ENCODE measurements around the gene PRR15.
"Not testable (repeated sequence)": the region's sequence is repeated elsewhere in the genome, so short reads cannot be mapped to it uniquely, and the experiment has no call there.

The PRR15 gene, protein sequence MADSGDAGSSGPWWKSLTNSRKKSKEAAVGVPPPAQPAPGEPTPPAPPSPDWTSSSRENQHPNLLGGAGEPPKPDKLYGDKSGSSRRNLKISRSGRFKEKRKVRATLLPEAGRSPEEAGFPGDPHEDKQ

DNA sequence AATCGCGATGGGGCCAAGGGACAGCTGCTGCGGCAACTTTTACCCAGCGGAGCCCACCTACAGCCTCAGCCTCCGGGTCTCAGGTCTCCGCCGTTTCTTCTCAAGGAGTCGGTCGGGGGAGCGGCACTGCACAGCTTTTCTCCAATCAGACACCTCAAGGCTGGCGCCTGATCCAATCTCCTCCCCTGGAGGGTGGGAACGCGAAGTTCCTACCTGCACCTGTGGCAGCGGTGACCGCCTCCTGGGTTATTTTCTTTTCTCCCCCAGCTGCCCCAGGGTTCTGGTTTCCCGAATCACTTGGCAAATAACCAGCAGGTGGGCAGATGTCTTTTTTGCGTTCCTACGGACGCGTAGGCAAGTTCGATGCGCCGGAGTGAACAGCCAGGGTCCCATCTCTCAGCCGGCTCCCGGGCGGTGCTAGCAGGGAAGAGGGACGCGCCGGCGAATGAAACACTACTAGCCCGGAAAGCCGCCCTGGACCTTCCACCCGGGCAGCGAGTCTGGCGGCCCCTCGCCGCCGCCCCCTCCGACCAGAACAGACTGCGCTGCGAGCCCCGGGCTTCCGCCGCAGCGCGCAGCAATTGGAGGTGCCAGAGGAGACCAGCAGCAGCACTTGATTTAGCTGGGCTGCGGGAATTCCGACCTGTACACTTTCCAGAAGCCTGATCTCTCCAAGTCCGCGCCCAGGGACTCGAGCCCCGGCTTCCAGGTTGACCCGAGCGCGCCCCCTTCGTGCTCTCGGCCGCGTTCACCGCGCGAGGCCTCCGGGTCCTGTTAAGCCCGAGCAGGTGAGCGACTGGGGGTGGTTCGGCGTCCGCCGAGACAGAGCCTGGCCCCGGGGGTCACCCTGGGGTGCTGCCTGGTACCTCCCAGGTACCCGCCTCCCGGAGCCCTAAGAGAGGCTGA, at the start of gene PRR15:
PRR15 (plus strand) TSS at position 246 of the 906 bp plus-strand sequence. CDS start 2,495 bp downstream, outside the sequence.
- TF ChIP-seq, protein P1, sequence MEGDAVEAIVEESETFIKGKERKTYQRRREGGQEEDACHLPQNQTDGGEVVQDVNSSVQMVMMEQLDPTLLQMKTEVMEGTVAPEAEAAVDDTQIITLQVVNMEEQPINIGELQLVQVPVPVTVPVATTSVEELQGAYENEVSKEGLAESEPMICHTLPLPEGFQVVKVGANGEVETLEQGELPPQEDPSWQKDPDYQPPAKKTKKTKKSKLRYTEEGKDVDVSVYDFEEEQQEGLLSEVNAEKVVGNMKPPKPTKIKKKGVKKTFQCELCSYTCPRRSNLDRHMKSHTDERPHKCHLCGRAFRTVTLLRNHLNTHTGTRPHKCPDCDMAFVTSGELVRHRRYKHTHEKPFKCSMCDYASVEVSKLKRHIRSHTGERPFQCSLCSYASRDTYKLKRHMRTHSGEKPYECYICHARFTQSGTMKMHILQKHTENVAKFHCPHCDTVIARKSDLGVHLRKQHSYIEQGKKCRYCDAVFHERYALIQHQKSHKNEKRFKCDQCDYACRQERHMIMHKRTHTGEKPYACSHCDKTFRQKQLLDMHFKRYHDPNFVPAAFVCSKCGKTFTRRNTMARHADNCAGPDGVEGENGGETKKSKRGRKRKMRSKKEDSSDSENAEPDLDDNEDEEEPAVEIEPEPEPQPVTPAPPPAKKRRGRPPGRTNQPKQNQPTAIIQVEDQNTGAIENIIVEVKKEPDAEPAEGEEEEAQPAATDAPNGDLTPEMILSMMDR (IDR thresholded peaks at IDR 0.05; ENCODE audit: low read length, missing control alignments) = no peak
- peak; percentile 52 for DNase-seq (ENCODE audit: low read depth)
- H3K4me3 ChIP-seq (replicated peaks; ENCODE audit: low read depth, low read length) = peak within 1 kb of the TSS; percentile 57

DNA sequence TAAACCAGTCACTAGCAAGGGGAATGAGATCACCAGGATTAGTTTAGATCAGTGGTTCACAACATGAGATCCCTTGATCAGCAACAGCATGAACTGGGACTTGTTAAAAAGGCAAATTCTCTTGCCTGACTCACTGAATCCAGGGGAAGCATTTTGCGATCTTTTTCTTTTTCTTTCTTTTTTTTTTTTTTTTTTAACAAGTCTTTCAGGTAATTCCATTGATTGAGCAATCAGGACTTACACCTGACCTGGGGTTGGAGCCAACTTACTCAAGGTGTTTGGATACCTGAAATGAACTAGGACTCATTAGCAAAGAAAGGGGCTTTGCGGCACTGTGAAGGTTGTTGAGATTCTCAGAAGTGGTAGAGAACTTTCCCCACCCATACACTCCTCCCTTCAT, 47.1 kb upstream of the PRR15 start:
- TF ChIP-seq, protein P1 (IDR thresholded peaks at IDR 0.05; ENCODE audit: low read length, missing control alignments) = no peak
- DNase-seq (ENCODE audit: low read depth) = no peak
- no peak overlapping the region for H3K4me3 ChIP-seq (replicated peaks; ENCODE audit: low read depth, low read length)

DNA sequence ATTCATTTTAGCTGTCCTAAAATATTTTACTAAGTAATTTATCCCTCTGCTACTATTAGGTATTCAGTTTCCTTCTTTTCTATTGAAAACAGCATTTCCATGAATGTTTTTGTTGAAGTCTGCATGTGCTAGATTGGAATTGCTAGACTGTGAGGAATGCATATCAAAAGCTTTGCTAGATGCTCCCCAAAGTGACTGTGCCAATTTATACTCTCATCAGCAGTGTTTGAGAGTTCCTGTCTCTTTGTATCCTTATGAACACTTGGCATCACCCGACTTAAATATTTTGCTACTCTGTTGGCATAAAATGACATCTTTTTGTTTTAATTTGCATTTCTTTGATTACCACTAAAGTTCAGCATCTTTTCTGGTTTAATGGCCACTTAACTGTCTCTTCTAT, 45.0 kb upstream of the PRR15 start:
- no peak overlapping the region for H3K4me3 ChIP-seq (replicated peaks; ENCODE audit: low read depth, low read length)
- no peak for DNase-seq (ENCODE audit: low read depth)
- TF ChIP-seq, protein P1 (IDR thresholded peaks at IDR 0.05; ENCODE audit: low read length, missing control alignments) = no peak

DNA sequence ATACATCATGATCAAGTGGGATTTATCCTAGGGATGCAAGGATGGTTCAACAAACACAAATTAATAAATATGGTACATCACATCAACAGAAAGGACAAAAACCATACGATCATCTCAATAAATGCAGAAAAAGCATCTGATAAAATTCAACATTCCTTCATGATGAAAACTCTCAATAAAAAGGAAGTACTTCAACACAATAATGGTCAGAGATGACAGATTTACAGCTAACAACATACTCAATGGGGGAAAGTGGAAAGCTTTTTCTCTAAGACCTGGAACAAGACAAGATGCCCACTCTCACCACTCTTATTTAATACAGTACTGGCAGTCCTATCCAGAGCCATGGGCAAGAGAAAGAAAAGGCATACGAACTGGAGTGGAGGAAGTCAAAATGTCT, 39.9 kb upstream of the PRR15 start:
- no peak for DNase-seq (ENCODE audit: low read depth)
- no peak overlapping the region for H3K4me3 ChIP-seq (replicated peaks; ENCODE audit: low read depth, low read length)
- TF ChIP-seq, protein P1 (IDR thresholded peaks at IDR 0.05; ENCODE audit: low read length, missing control alignments) = no peak

DNA sequence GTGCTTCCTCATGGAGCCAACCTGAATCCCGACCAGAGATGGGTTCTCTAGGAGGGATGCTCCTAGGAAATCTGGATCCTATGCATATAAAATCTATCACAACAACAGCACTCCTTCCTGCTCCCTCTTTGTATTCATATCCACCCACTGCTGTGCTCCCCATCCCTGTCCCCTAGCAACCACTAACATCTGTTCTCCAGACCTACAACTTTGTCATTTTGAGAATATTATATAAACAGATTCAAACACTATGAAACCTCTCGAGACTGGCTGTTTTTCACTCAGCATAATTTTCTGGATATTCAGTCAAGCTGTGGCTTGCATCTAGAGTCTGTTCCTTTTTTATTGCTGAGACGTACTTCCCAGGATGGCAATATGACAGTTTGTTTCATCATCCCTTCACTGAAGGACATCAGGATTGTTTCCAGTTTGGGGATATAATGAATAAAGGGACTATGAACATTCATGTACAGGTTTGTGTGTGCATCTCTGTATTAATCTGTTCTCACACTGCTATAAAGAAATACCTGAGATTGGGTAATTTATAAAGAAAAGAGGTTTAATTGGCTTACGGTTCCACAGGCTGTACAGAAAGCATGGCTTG, 36.0 kb upstream of the PRR15 start:
- no peak overlapping the region for H3K4me3 ChIP-seq (replicated peaks; ENCODE audit: low read depth, low read length)
- DNase-seq (ENCODE audit: low read depth) = no peak
- TF ChIP-seq, protein P1 (IDR thresholded peaks at IDR 0.05; ENCODE audit: low read length, missing control alignments) = no peak

DNA sequence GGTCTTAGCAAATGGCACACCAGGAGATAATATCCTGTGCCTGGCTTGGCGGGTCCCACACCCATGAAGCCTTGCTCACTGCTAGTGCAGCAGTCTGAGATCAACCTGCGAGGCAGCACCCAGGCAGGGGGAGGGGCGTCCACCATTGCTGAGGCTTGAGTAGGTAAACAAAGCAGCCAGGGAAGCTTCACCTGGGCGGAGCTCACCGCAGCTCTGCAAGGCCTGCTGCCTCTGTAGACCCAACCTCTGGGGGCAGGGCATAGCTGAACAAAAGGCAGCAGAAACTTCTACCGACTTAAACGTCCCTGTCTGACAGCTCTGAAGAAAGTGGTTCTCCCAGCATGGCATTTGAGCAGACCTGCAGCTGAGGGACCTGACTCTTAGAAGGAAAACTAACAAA, 35.1 kb upstream of the PRR15 start:
- DNase-seq (ENCODE audit: low read depth); H3K4me3 ChIP-seq (replicated peaks; ENCODE audit: low read depth, low read length): not testable (repeated sequence)

DNA sequence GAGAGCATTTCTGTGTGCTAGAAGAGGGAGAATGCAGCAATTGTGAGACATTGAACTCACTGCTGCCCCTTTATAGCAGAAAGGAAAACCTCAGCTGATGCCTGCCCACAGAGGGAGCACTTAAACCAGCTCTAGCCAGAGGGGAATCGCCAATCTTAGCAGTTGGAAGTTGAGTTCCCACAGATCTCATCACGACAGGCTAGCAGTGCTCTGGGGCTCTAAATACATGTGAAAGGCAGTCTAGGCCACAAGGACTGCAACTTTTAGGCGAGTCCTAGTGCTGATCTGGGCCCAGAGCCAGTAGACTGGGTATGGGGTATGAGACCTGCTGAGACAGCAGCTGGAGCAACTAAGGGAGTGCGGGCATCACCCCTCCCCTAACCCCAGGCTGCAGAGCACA, 25.2 kb upstream of the PRR15 start:
- TF ChIP-seq, protein P1 (IDR thresholded peaks at IDR 0.05; ENCODE audit: low read length, missing control alignments) = no peak
- H3K4me3 ChIP-seq (replicated peaks; ENCODE audit: low read depth, low read length) = no peak overlapping the region
- no peak for DNase-seq (ENCODE audit: low read depth)
